HCT116 (cell line): ENCODE results near the gene SH3BGR. TPM values are rescaled to one million over a fixed set of nuclear protein-coding genes. Genes with fewer than 3 reads are reported as not detected.

Source experiments
- ATAC-seq: fragments of 200-7000 bp; cut with Tn5 transposase; 2 replicates; pipeline ENCODE4 v1.9.1; 2020; ENCODE audit warnings: mild to moderate bottlenecking, moderate library complexity
- BruUV-seq: library from RNA; stranded (reverse); fragments of 400-500 nt; replicated peaks from 2 replicates; lab custom pipeline; 2021; lab: Mats Ljungman, UMichigan
- CTCF ChIA-PET: fragments of 300-600 bp; sonication (Branson Sonifier 250); formaldehyde crosslinking; loops from one replicate; lab custom pipeline; 2021; ENCODE audit warnings: antibody characterized with exemption; lab: Charles Lee
- POLR2A ChIA-PET: fragments of 300-600, 350-600 bp; sonication (Branson Sonifier 250); formaldehyde crosslinking; loops from one replicate; lab custom pipeline; 2021; ENCODE audit warnings: antibody characterized with exemption; lab: Charles Lee
- RAD21 ChIA-PET, 2 experiments: fragments of 300-600 bp; sonication (Branson Sonifier 250); formaldehyde crosslinking; loops; one replicate each; lab custom pipeline; 2023; ENCODE audit warnings: low total read pairs in 2 of 2; ENCODE audit not compliant: uncharacterized antibody in 2 of 2, unreplicated experiment in 2 of 2, low non-redundant PET in 1 of 2; lab: Charles Lee
- DNase-seq: peaks from one replicate; pipeline ENCODE4 v3.0.0-alpha.2; 2010; ENCODE audit warnings: low read depth, low spot score
- H2AFZ ChIP-seq: fragments of 200-600 bp; shearing (Covaris generic), sonication (generic); 2 replicates; pipeline ENCODE4 v1.6.1; 2017; ENCODE audit warnings: low read depth, mixed run types, mixed read lengths, antibody characterized with exemption, low read length; ENCODE audit not compliant: poor library complexity, severe bottlenecking
- H3K27ac ChIP-seq: 2 replicates; pipeline ENCODE4 v1.5.1; 2012; ENCODE audit warnings: low read depth, low read length
- H3K27me3 ChIP-seq: fragments of 200-600 bp; sonication (generic); 2 replicates; pipeline ENCODE4 v1.6.1; 2016; ENCODE audit warnings: mixed run types, low read length, mixed read lengths; ENCODE audit not compliant: insufficient read depth
- H3K36me3 ChIP-seq, 2 experiments: fragments of 200-500 bp in 1 of 2; fragments of 200-600 bp in 1 of 2; sonication (Bioruptor generic) in 1 of 2; sonication (generic) in 1 of 2; 2 replicates each; pipeline versions ENCODE4 v1.5.1 to v1.6.1; 2014 to 2016; ENCODE audit warnings: low read length in 2 of 2, inconsistent platforms in 1 of 2, mixed read lengths in 1 of 2, mixed run types in 1 of 2; ENCODE audit not compliant: insufficient read depth in 2 of 2, control insufficient read depth in 1 of 2
- H3K4me1 ChIP-seq, 2 experiments: fragments of 200-600 bp in 1 of 2; sonication (generic) in 1 of 2; 2 replicates each; pipeline versions ENCODE4 v1.5.1 to v1.6.1; 2012 to 2017; ENCODE audit warnings: low read length in 2 of 2, inconsistent platforms in 1 of 2, mild to moderate bottlenecking in 1 of 2, mixed read lengths in 1 of 2, mixed run types in 1 of 2, moderate library complexity in 1 of 2; ENCODE audit not compliant: insufficient read depth in 2 of 2, control insufficient read depth in 1 of 2
- H3K4me2 ChIP-seq: fragments of 200-600 bp; sonication (generic); 2 replicates; pipeline ENCODE4 v1.6.1; 2017; ENCODE audit warnings: mixed run types, low read length, mixed read lengths
- H3K4me3 ChIP-seq, 2 experiments: fragments of 200-600 bp in 1 of 2; sonication (generic) in 1 of 2; replicated peaks in 1 of 2; 2 replicates each; pipeline ENCODE4 v1.5.1; 2011 to 2016; ENCODE audit warnings: low read length in 2 of 2, control low read depth in 1 of 2, low read depth in 1 of 2, mild to moderate bottlenecking in 1 of 2, mixed read lengths in 1 of 2, mixed run types in 1 of 2
- H3K79me2 ChIP-seq: fragments of 200-600 bp; sonication (generic); 2 replicates; pipeline ENCODE4 v1.6.1; 2017; ENCODE audit warnings: mild to moderate bottlenecking, mixed run types, low read length, moderate library complexity, mixed read lengths; ENCODE audit not compliant: insufficient read depth
- H3K9ac ChIP-seq: fragments of 200-600 bp; sonication (generic); 2 replicates; pipeline ENCODE4 v1.6.1; 2016; ENCODE audit warnings: low read length, mixed read lengths
- H3K9me2 ChIP-seq: fragments of 200-600 bp; sonication (generic), shearing (Covaris generic); 2 replicates; pipeline ENCODE4 v1.6.1; 2017; ENCODE audit warnings: mixed run types, mild to moderate bottlenecking, moderate library complexity; ENCODE audit not compliant: insufficient read depth
- H3K9me3 ChIP-seq, 2 experiments: fragments of 200-500 bp in 1 of 2; fragments of 200-600 bp in 1 of 2; sonication (Bioruptor generic) in 1 of 2; sonication (generic) in 1 of 2; 2 replicates each; pipeline ENCODE4 v1.6.1; 2014 to 2017; ENCODE audit warnings: low read length in 2 of 2, mixed read lengths in 2 of 2, inconsistent platforms in 1 of 2, low read depth in 1 of 2, mild to moderate bottlenecking in 1 of 2, mixed run types in 1 of 2, moderate library complexity in 1 of 2; ENCODE audit not compliant: control insufficient read depth in 1 of 2, insufficient read depth in 1 of 2
- H4K20me1 ChIP-seq: fragments of 200-600 bp; sonication (generic), shearing (Covaris generic); 2 replicates; pipeline ENCODE4 v1.6.1; 2017; ENCODE audit warnings: mixed run types, mild to moderate bottlenecking, moderate library complexity; ENCODE audit not compliant: insufficient read depth
- CEBPB ChIP-seq: IDR thresholded peaks from 2 replicates; pipeline ENCODE4 v1.6.1; 2012; ENCODE audit warnings: low read depth
- ELF1 ChIP-seq: IDR thresholded peaks from 2 replicates; pipeline ENCODE4 v1.6.1; 2012; ENCODE audit warnings: low read depth, borderline replicate concordance
- EZH2 ChIP-seq: fragments of 200-600 bp; sonication (generic); IDR thresholded peaks from 2 replicates; pipeline ENCODE4 v1.6.1; 2017; ENCODE audit warnings: antibody characterized with exemption, mixed run types
- MAX ChIP-seq: IDR thresholded peaks from 2 replicates; pipeline ENCODE4 v1.6.1; 2012
- POLR2A ChIP-seq: IDR thresholded peaks from 2 replicates; pipeline ENCODE4 v1.7.0; 2011; ENCODE audit warnings: borderline replicate concordance; ENCODE audit not compliant: insufficient read depth, insufficient read length; ENCODE audit errors: extremely low read depth
- POLR2AphosphoS5 ChIP-seq: IDR thresholded peaks from 2 replicates; pipeline ENCODE4 v1.6.1; 2011; ENCODE audit warnings: mild to moderate bottlenecking, low read depth, low read length, moderate library complexity
- SIN3A ChIP-seq: IDR thresholded peaks from 2 replicates; pipeline ENCODE4 v1.6.1; 2012; ENCODE audit warnings: low read depth
- SRF ChIP-seq: IDR thresholded peaks from 2 replicates; pipeline ENCODE4 v1.6.1; 2012; ENCODE audit warnings: low read depth
- ZNF274 ChIP-seq: fragments of 200-500 bp; sonication (Bioruptor generic); IDR thresholded peaks from 2 replicates; pipeline ENCODE4 v1.6.1; 2014; ENCODE audit warnings: mild to moderate bottlenecking, low read depth, low read length, inconsistent platforms
- intact Hi-C: fragments of 100-400 bp; cut with micrococcal nuclease; formaldehyde crosslinking; loops from 2 replicates; pipeline ENCODE4 v1.10.0; 2022
- total RNA-seq: library from RNA; stranded (reverse); gene quantifications from one replicate; pipeline ENCODE4 v1.2.1, GENCODE V29; 2021; ENCODE audit not compliant: unreplicated experiment
- TF ChIP-seq, protein P1 (sequence below): IDR thresholded peaks from 2 replicates; pipeline ENCODE4 v1.6.1; 2012; ENCODE audit warnings: low read depth

The SH3BGR gene
- total RNA-seq, 1 experiment from 2014 or later = 4.8 TPM

- Histone ChIP-seq H3K4me3 (peak overlapping the region; percentile 73 to 90), H3K4me1 (peaks cover 10 to 16% of the 10 kb centered on the region in 2 experiments; a peak in 3 of 4 replicates), H3K79me2 (no peaks in the 10 kb centered on the region), H3K27me3 (no peaks in the 10 kb centered on the region), H2AFZ (no peak overlapping the region), H3K9ac (peak overlapping the region; percentile 70), H3K9me2 (no peaks in the 10 kb centered on the region), H4K20me1 (no peaks in the 10 kb centered on the region), H3K9me3 (no peaks in the 10 kb centered on the region), H3K27ac (peak overlapping the region; percentile 74; the same call in 1 of the 2 replicates), H3K4me2 (peak overlapping the region; percentile 96), H3K36me3 (no peaks in the 10 kb centered on the region)
- intact Hi-C loops = loop anchor here (10.0 kb wide), 1 partner anchor 260 kb away; the partner anchor contains the start of gene PSMG1
- ATAC-seq (no peak), DNase-seq (no peak)
- RAD21 ChIA-PET = no interaction called here
- POLR2A ChIA-PET = no interaction called here
- BruUV-seq = TSS peak; percentile 44
- CTCF ChIA-PET = interaction anchor here (1.0 kb wide), 1 partner anchor 57 kb away, joined by 4 read pairs; no protein-coding TSS in a partner anchor
- TF ChIP-seq, protein P1, sequence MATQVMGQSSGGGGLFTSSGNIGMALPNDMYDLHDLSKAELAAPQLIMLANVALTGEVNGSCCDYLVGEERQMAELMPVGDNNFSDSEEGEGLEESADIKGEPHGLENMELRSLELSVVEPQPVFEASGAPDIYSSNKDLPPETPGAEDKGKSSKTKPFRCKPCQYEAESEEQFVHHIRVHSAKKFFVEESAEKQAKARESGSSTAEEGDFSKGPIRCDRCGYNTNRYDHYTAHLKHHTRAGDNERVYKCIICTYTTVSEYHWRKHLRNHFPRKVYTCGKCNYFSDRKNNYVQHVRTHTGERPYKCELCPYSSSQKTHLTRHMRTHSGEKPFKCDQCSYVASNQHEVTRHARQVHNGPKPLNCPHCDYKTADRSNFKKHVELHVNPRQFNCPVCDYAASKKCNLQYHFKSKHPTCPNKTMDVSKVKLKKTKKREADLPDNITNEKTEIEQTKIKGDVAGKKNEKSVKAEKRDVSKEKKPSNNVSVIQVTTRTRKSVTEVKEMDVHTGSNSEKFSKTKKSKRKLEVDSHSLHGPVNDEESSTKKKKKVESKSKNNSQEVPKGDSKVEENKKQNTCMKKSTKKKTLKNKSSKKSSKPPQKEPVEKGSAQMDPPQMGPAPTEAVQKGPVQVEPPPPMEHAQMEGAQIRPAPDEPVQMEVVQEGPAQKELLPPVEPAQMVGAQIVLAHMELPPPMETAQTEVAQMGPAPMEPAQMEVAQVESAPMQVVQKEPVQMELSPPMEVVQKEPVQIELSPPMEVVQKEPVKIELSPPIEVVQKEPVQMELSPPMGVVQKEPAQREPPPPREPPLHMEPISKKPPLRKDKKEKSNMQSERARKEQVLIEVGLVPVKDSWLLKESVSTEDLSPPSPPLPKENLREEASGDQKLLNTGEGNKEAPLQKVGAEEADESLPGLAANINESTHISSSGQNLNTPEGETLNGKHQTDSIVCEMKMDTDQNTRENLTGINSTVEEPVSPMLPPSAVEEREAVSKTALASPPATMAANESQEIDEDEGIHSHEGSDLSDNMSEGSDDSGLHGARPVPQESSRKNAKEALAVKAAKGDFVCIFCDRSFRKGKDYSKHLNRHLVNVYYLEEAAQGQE = no peak
- TF ChIP-seq ZNF274 (no peak), MAX (no peak), ELF1 (no peak), EZH2 (no peak), CEBPB (no peak), SRF (no peak), POLR2A (no peak), SIN3A (no peak), POLR2AphosphoS5 (no peak)
Measured at GRCh38 chr21:39444421-39445180, 7.2 kb upstream of the SH3BGR start.
